GM21529 (cell line): ENCODE results near the gene RPRD1A.
"Not testable (repeated sequence)": the region's sequence is repeated elsewhere in the genome, so short reads cannot be mapped to it uniquely, and the experiment has no call there.

Source experiments
- ATAC-seq: cut with Tn5 transposase; IDR thresholded peaks from one replicate; pipeline ENCODE4 v1.9.1; 2021; ENCODE audit not compliant: unreplicated experiment

The RPRD1A gene

DNA sequence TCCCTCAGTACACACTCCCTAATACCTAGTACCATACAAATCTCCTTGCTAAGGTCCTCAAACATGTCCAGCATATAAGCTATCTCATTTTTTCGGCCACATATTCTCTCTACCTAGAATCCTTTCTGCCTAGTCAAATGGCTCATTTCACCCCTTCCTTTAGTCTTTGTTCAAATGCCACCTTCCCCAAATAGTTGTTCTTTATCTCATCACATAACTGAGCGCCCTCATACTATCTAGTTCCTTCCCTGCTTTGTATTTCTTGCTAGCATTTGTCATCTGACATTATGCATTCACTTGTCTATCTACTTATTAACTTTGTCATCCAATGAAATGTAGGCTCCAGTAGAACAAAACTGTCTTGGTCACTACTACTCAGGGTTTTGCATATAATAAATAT, 35.5 kb downstream of the RPRD1A start:
- no peak for ATAC-seq

GRCh38 chr18:36031407-36031806, 36.0 kb downstream of the RPRD1A start:
- ATAC-seq, result no peak

- no peak for ATAC-seq
Observed at GRCh38 chr18:36028859-36029258, 38.5 kb downstream of the RPRD1A start.

DNA sequence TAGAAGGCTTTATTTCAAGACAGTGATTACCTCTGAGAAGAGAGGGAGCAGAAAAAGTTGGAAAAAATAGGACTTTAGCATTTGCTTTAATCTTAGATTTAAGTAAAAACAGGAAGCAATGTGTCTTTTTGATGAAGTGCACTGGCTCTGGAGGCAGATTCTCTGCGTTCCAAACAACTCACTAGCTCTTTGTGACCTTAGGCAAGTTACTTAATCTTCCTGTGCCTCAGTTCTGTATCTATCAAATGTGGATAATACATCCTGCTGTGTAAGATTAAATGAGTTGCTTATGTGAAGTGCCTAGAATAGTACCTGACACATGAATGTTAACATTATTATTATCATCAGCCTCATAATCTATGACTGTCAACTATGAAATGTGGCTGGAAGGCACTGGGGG, 42.3 kb downstream of the RPRD1A start:
- ATAC-seq, result no peak

DNA sequence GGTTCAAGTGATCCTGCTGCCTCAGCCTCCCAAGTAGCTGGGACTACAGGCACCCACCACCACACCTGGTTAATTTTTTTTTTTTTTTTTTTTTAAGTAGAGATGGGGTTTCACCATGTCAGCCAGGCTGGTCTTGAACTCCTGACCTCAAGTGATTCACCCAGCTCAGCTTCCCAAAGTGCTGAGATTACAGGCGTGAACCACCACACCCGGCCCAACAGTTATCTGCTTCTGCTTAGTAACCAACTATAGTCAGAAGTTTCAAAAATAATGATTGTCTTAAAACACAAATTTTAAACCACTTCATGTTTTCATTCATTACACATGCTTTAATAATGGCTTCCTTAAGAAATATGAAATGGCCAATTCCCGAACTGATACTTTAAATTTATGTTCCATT, 43.1 kb downstream of the RPRD1A start:
- not testable (repeated sequence) for ATAC-seq

GRCh38 chr18:36023336-36023735, 44.0 kb downstream of the RPRD1A start:
- ATAC-seq, result no peak

- ATAC-seq, result no peak
Observed at GRCh38 chr18:36020174-36020711, 47.1 kb downstream of the RPRD1A start.

DNA sequence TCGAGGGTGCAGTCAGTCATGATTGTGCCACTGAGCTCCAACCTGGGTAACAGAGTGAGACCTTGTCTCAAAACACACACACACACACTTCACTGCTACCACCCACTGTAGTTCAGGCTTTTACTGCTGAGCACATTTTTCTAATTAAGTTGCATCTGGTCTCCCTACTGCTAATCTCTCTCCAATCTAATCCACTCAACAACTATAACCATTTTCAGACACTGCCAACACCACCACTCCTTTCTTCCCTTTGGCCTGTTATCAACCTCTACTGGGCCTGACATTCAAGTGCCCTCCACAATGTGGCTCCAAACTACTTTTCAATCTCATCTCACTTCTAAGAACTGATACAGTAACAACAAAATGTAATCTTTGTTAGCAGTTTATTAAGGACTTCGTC, 50.1 kb downstream of the RPRD1A start:
- no peak for ATAC-seq

GRCh38 chr18:36015629-36016028, 51.7 kb downstream of the RPRD1A start:
- peak; percentile 93 for ATAC-seq

- ATAC-seq, result no peak
Observed at GRCh38 chr18:36012891-36013290, 54.5 kb downstream of the RPRD1A start.

DNA sequence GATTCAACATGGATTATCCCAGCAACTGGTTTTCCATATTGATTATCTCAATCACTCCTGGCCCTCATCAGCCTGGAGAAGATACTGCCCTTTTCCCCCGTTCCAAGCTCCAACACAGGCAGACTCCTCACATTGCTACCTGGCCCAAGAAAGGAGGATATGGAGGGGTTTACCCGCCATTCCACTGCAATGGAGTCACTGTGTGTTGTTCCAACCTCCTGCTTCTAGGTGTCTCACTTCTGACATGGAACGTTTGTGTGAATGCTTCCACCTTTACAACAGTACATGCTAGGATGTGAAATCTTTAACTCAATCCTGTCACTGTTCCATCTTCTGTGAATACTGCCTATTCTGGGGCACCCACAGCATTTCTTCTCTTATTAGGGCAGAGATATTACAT, 58.1 kb downstream of the RPRD1A start:
- no peak for ATAC-seq

DNA sequence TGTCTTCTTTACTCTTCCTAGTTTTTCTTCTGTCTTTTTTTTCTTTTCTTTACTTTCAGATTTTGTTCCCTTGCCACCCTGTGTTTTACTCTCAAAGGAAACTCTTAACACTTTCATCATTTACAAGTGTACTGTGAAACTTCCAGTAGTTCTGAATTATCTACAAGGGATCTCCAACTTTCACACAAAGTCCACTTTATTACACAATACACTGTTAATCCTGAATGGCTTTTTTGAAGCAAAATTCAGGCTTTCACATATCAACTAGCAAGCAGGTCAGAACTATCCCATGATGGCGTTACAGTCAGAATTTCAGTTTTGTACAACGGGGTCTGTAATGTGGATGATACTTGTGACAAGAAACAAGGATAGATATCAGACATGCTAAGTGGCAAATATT, 60.4 kb downstream of the RPRD1A start:
- ATAC-seq, result no peak

- ATAC-seq, result no peak
Observed at GRCh38 chr18:35999925-36000324, 67.4 kb downstream of the RPRD1A start.

- ATAC-seq, result no peak
Observed at GRCh38 chr18:35998967-35999366, 68.4 kb downstream of the RPRD1A start.

DNA sequence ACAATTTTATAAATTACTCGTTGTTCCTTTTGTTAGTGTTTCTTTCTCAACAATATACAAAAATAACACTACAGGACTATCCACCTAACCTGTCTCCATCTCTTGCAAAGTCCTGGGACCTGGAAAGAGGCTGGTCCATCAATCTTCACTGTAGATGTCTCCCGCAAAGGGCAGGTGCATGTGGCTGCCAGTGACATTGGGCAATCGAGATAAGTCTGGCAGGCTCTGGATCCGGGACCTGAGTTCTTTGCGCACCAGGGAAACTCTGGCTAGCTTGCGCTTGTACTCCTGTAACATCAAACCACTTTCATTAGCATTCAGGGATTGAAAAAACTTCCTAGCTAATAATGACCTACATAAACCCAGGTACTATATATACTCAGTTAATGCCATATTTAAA, 74.3 kb downstream of the RPRD1A start:
- ATAC-seq, result no peak

GRCh38 chr18:35991696-35992095, 75.7 kb downstream of the RPRD1A start:
- ATAC-seq, result no peak

DNA sequence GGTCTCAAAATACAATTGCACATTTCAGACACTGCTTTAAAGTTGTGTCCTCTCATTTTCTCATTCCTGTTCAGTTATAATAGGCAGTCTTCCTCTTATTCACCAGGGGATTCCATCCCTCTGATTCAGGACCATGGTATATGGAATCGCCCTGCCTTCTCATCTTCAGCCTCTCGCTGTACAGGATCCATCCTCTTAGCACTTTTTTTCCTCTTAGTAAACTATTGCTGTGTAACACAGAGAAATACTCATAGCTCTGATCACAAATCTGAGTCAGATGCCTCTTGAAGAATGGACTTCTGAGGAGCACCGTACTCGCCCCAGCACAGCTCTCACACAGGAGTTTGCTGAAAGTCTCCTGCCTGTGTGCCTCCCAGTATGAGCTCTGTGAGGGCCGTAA, 83.5 kb downstream of the RPRD1A start:
- no peak for ATAC-seq

GRCh38 chr18:35983147-35983546, 84.2 kb downstream of the RPRD1A start:
- ATAC-seq, result no peak

GRCh38 chr18:35982409-35983114, 84.8 kb downstream of the RPRD1A start:
- no peak for ATAC-seq

DNA sequence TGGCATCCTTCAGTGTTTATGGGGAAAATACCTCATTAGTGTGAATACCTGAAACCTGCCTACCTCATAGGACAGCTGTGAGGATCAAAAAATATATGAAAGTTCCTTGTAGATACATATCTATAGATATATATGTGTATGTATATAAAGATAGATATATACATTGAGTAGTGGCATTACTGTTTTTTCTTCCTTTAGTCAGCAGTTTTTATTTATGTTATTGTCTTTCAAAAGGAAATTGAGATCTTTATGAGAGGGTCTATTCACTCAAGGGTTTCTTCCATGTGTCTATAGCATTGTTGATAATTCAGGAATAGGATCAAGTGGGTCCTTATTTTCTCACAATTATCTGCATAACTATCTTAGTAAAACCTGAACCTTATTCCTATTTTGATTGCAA, 88.2 kb downstream of the RPRD1A start:
- no peak for ATAC-seq

GRCh38 chr18:35974181-35974580, 93.2 kb downstream of the RPRD1A start:
- ATAC-seq, result no peak

DNA sequence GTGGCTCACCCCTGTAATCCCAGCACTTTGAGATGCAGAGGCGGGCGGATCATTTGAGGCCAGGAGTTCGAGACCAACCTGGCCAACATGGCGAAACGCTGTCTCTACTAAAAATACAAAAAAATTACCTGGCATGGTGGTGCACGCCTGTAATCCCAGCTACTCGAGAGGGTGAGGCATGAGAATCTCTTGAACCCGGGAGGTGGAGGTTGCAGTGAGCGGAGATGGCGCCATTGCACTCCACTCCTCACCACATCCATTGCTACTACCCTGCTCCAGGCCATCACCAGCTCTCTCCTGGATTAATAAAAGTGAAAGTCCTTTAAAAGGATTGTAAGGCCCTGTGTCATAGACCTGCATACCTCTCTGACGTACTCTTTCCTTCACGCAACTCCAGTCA, 93.7 kb downstream of the RPRD1A start:
- ATAC-seq, result no peak
